ENCODE results near the gene MYBPC3. TPM values are rescaled to one million over a fixed set of nuclear protein-coding genes. Genes with fewer than 3 reads are reported as not detected.

The MYBPC3 gene
- 0.05 TPM in 1 of 2 replicates, not detected in the other for total RNA-seq (2014; rRNA removed; shearing (Covaris generic))
- not detected in 2 replicates for polyA plus RNA-seq (2014; cell fraction: nucleus; rRNA removed)

GRCh38 chr11:47352556-47352955 lies at the start of gene MYBPC3:
MYBPC3 (minus strand) TSS chr11:47352702; CDS start chr11:47352647, 55 bp downstream.
- no peak for DNase-seq (ENCODE audit: extremely low read depth, low read depth)

GRCh38 chr11:47400768-47401279 lies 48.3 kb upstream of the MYBPC3 start:
- no peak for DNase-seq (ENCODE audit: extremely low read depth, low read depth)

DNA sequence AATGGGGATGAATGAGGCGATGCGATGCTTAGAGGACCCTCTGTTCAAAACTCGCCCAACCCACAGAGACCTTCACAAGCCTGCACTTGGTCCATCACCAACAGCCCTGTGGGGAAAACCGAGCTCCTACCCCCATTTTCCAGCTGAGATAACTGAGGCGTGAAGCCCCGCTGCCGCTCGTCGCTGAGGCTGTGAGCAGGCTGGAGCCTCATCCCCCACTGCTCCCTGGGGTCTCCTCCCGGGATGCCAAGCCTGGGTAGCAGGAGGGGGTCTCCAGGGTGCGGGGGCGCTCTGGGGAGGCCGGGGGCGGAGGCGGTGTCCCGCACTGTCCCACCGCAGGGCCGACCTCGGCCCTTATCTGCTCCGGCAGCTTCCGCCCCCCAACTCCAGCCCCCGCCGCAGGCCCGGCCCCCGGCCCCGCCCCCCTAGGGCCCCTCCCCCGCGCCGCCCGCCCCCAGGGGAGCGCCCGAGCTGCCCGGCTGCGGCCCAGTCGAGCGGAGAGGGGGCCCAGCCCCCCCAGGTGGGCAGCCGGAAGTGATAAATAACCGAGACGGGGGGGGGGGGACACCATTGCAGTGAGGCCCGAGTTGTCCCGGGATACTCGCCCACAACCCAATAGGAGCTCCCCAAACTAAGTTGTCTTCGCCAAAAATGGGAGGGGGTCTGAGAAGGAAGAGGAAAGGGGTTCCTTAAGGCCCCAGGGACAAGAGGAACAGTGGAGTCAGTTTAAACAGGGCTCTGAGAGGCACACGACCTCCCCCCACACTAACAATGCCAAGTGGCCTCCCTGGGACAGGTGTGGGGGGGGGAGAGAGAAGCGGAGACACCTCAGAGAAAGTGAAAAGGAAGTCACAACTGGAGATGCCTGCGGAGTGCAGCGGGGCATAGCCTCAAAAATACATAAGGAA lies 47.6 kb upstream of the MYBPC3 start:
- DNase-seq (ENCODE audit: extremely low read depth, low read depth) = no peak

DNA sequence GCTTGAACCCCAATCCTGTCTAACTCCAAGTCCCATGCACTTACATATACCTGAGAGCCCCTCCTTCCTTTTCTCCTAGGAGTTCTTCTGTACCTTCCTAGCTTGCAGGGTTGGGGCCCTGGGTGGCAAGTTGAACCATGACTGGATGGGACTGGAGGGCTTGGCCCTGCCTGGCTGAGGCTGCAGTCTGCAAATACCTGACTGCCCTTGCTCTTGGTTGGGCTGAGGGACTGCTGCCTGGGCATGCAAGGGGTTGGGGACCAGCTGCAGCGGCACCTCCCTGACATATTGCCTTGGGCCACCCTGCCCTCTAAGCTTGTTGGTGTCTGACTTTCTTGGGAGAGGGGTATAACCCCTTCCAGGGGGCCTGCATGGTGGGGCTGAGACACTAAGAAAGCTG lies 46.0 kb upstream of the MYBPC3 start:
- no peak for DNase-seq (ENCODE audit: extremely low read depth, low read depth)

GRCh38 chr11:47398011-47398410 lies 45.5 kb upstream of the MYBPC3 start:
- no peak for DNase-seq (ENCODE audit: extremely low read depth, low read depth)

DNA sequence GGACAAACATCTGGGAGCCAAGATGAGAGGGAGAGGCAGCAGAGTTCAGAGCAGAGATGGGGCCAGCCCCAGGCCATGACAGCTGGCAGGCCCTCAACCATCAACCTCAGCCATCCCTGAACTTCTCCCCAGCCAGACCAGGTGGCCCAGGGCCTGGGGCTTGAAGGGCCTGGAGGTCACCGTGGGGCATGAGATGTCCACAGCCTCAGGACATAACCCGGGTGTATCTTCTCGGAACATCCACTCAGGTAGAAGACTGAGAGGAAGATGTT lies 43.5 kb upstream of the MYBPC3 start:
- no peak for DNase-seq (ENCODE audit: extremely low read depth, low read depth)

DNA sequence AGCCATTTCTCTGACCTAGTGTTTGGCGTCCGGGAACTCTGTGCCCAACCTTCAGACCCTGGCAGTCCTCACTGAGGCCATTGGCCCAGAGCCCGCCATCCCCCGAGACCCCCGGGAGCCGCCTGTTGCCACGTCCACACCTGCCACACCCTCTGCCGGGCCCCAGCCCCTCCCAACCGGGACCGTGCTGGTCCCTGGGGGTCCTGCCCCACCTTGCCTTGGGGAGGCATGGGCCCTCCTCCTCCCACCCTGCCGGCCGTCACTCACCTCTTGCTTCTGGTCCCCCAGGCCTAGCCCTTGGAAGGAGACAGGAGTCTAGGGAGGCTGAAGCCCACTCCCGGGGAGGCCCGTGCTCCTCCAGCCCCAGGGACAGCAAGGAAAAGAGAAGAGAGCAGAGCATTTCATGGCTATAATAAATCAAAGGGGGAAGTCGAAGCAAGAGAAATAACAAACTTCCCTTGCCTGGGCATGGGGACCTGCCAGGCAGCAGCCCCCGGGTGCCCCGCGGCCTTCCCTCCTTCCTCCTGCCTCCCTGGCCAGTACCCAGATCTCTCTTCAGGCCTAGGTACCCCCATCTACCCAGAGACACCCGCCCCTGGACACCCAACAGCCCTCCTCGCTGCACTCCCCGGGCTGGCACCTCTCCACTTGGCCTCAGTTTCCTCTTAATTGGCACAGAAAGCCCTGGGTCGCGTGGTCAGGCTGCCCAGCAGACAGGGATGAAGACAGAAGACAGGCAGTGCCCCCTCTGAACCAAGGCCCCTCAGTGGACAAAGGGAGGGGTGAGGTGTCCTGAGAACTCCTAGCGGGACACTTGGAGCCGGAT lies 42.9 kb upstream of the MYBPC3 start:
- no peak for DNase-seq (ENCODE audit: extremely low read depth, low read depth)

DNA sequence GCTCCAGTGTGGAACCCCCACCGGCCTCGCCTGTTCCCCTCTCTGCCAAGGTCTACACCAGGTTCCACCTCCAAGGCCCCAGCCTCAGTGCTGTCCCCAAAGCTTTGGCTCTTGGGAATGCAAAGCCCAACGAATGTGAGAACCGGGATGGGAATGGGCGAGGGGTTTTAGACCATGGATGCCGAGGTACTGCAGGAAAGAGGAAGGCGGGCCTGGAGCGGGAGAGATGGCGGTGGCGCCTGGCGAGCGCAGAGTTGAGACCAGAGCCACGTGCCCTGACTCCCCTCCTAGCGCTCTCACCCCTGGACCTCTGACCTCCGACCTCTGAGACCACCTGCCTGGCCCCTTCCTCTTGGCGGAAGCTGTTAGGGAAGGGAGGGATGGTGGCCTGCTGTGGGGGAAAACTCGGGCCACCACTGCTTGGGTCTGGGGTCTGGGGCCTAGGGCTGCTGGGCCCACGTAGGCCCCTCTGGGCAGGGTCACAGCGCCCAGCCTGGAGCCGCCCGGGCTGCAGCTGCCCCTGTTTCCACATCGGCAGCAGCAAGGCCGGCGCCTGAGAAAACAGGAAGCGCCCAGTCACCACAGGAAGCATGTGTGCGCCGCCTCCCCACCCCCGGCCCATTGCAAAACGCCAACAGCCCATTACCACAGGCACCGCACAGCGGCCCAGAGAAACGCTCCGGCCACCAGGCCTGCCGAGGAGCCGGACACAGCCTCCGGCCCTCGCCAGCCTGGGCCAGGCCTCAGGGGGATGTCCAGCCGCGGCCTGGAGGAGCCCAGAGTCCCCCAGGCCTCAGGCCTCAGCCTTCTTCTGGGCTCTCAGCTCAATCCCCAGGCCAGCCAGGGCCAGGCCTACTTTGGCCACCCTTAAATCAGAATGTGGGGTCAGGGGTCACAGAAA lies 42.1 kb upstream of the MYBPC3 start:
- DNase-seq (ENCODE audit: extremely low read depth, low read depth) = no peak

GRCh38 chr11:47394050-47394321 lies 41.5 kb upstream of the MYBPC3 start:
- no peak for DNase-seq (ENCODE audit: extremely low read depth, low read depth)

DNA sequence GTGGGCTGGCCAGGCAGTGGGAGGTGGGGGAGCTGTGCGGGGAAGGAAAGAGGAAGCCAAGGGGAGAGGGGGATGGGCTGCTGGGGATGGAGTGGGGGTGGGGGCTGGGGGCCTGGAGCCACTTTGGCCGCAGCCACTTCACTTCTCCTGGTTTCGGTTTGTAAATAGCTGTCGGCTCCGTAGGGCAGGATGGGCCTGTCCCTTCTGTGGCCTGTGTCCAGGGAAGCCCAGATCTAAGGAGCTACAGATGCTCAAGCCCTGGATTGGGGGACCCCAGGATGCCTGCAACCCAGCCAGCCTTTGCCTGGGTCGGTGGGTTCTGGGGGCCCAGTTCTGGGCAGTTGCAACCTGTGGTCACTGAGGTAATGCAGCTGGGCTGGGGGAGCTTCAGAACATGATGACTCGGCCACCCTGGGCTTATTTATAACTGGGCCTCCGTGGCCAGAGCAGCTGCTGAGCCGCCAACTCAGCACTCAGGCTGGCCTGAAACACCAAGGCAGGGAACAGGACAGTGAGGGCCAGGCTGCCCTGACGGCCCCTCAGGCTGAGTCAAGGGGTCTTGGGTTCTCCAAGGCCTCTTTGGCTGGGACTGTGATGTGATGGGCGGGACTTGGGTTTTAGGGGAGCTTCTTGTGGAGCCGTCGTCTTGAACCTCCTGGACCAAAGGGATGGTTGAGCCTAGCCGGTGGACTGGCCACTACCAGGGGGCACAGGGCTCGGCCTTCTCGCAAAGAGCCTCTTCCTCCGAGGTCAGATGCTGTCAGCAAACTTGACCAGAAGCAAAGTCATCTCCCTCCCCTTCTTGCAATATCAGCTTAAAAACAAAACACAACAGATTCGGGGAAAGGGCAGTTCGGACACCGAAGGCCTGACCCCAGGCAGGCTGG lies 40.9 kb upstream of the MYBPC3 start:
- no peak for DNase-seq (ENCODE audit: extremely low read depth, low read depth)

GRCh38 chr11:47392546-47393162 lies 40.2 kb upstream of the MYBPC3 start:
- DNase-seq (ENCODE audit: extremely low read depth, low read depth) = no peak

DNA sequence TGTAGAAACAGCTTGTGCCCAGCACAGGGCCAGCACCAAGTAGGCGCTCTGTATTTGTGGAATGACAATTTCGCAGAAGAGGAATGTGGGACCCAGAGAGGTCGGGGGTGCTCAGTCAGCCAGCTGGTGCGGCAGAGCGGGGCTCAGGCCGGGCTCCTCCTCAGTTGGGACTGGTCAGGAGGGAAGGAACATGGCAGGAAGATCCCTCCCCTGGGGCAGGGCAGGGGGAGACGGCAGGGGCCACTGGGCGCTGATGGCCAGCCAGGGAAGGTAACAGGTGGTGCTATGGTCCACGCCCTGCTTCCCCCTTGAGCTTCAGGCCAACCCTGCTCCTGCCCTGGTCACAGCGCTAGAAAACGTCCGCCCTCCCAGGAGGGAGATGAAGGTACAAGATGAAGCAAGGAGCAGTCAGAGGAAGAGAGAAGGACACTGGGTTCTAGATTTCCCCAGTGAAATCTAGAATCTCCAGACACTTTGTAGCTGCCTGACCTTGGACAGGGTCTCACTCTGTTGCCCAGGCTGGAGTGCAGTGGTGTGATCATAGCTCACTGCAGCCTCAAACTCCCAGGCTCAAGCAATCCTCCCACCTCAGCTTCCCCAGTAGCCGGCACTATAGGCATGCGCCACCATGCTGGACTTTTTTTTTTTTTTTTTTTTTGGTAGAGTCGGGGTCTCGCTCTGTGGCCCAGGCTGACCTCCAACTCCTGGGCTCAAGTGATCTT lies 39.4 kb upstream of the MYBPC3 start:
- no peak for DNase-seq (ENCODE audit: extremely low read depth, low read depth)

- no peak for DNase-seq (ENCODE audit: extremely low read depth, low read depth)
Observed at GRCh38 chr11:47391077-47391583, 38.6 kb upstream of the MYBPC3 start.

GRCh38 chr11:47390422-47390760 lies 37.9 kb upstream of the MYBPC3 start:
- DNase-seq (ENCODE audit: extremely low read depth, low read depth) = no peak

- no peak for DNase-seq (ENCODE audit: extremely low read depth, low read depth)
Observed at GRCh38 chr11:47389577-47390421, 37.3 kb upstream of the MYBPC3 start.

- no peak for DNase-seq (ENCODE audit: extremely low read depth, low read depth)
Observed at GRCh38 chr11:47388697-47389576, 36.4 kb upstream of the MYBPC3 start.
